Adrenal gland (tissue), 5 donors: ENCODE measurements around the gene WDR74.

Experiments used
- POLR2A ChIP-seq, 2 donors: fragments of 450-650 bp; IDR thresholded peaks; one replicate each; pipeline ENCODE4 v1.6.1; 2017; ENCODE audit warnings: antibody characterized with exemption in 2 of 2, mild to moderate bottlenecking in 2 of 2, moderate library complexity in 1 of 2
- TF ChIP-seq, protein P1 (sequence below), 6 experiments: fragments of 450-650 bp in 4 of 6; fragments of 200-600 bp in 2 of 6; sonication (generic) in 1 of 6; IDR thresholded peaks; 1 replicate in 5 of 6; 2 replicates in 1 of 6; pipeline versions ENCODE4 v1.5.1 to v1.8.0; 2016 to 2021; ENCODE audit warnings: antibody characterized with exemption in 6 of 6, mild to moderate bottlenecking in 2 of 6, moderate library complexity in 1 of 6
- donor health status: DM: no; HTN: no; CAD: no.

DNA sequence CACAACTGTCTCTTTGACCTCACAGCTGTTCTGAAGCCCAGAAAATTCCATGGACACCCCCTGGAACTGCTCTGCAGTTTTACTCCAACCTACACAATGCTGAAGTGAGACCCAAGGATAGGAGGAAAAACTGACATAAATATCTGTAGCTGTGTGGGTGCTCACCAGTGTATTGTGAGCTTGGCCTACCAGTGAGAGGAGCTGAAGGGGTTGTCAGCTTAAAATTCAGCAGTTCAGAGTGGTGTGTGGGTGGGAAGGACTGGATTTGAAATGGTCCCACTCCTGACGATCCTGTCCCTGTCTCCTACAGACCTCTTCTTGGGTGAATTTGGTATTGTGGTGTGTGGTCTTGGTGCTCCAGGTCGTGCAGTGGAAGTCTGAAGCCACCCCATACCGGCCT lies 49.8 kb downstream of the WDR74 start:
- TF ChIP-seq, protein P1, sequence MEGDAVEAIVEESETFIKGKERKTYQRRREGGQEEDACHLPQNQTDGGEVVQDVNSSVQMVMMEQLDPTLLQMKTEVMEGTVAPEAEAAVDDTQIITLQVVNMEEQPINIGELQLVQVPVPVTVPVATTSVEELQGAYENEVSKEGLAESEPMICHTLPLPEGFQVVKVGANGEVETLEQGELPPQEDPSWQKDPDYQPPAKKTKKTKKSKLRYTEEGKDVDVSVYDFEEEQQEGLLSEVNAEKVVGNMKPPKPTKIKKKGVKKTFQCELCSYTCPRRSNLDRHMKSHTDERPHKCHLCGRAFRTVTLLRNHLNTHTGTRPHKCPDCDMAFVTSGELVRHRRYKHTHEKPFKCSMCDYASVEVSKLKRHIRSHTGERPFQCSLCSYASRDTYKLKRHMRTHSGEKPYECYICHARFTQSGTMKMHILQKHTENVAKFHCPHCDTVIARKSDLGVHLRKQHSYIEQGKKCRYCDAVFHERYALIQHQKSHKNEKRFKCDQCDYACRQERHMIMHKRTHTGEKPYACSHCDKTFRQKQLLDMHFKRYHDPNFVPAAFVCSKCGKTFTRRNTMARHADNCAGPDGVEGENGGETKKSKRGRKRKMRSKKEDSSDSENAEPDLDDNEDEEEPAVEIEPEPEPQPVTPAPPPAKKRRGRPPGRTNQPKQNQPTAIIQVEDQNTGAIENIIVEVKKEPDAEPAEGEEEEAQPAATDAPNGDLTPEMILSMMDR (IDR thresholded peaks at IDR 0.05), result no peak
- no peak for TF ChIP-seq POLR2A (IDR thresholded peaks at IDR 0.05)
